H9 (cell line): ENCODE data around the gene YJU2. TPM values are rescaled to one million over a fixed set of nuclear protein-coding genes. Genes with fewer than 3 reads are reported as not detected.

ENCODE experiments used
- DNase-seq: peaks from one replicate; pipeline ENCODE4 v3.0.0-alpha.2; 2017
- H2AFZ ChIP-seq: one replicate; pipeline ENCODE4 v1.6.1; 2013; ENCODE audit warnings: mild to moderate bottlenecking, low read length, control low read depth, moderate library complexity
- H2AK5ac ChIP-seq: 2 replicates; pipeline ENCODE4 v1.6.1; 2013; ENCODE audit warnings: low read length, control low read depth, mixed read lengths; ENCODE audit not compliant: insufficient read length
- H2BK120ac ChIP-seq: one replicate; pipeline ENCODE4 v1.6.1; 2013; ENCODE audit warnings: low read depth, mild to moderate bottlenecking, low read length, control low read depth, inconsistent platforms; ENCODE audit not compliant: poor library complexity, severe bottlenecking
- H2BK12ac ChIP-seq: 2 replicates; pipeline ENCODE4 v1.6.1; 2013; ENCODE audit warnings: low read length, control low read depth, mixed read lengths, low read depth; ENCODE audit not compliant: insufficient read length
- H2BK15ac ChIP-seq: 2 replicates; pipeline ENCODE4 v1.6.1; 2013; ENCODE audit warnings: low read depth, low read length, control low read depth
- H2BK20ac ChIP-seq: one replicate; pipeline ENCODE4 v1.6.1; 2013; ENCODE audit warnings: low read depth, mild to moderate bottlenecking, low read length, control low read depth, inconsistent platforms; ENCODE audit not compliant: poor library complexity, severe bottlenecking
- H2BK5ac ChIP-seq: 2 replicates; pipeline ENCODE4 v1.6.1; 2013; ENCODE audit warnings: low read length, control low read depth, mixed read lengths; ENCODE audit not compliant: insufficient read length
- H3K14ac ChIP-seq: 2 replicates; pipeline ENCODE4 v1.6.1; 2013; ENCODE audit warnings: low read length, control low read depth; ENCODE audit not compliant: insufficient read depth
- H3K18ac ChIP-seq: 2 replicates; pipeline ENCODE4 v1.6.1; 2013; ENCODE audit warnings: low read depth, mild to moderate bottlenecking, mixed read lengths, low read length, control low read depth; ENCODE audit not compliant: insufficient read length
- H3K23ac ChIP-seq: 2 replicates; pipeline ENCODE4 v1.6.1; 2013; ENCODE audit warnings: low read length, control low read depth, mixed read lengths, low read depth; ENCODE audit not compliant: insufficient read length
- H3K23me2 ChIP-seq: 2 replicates; pipeline ENCODE4 v1.6.1; 2013; ENCODE audit warnings: low read depth, mild to moderate bottlenecking, mixed read lengths, low read length, control low read depth; ENCODE audit not compliant: insufficient read length, poor library complexity, severe bottlenecking
- H3K27ac ChIP-seq: 2 replicates; pipeline ENCODE4 v1.5.1; 2013; ENCODE audit warnings: low read length, control low read depth, mixed read lengths, low read depth; ENCODE audit not compliant: insufficient read length
- H3K27me3 ChIP-seq: 2 replicates; pipeline ENCODE4 v1.6.1; 2013; ENCODE audit warnings: low read length, control low read depth, inconsistent platforms; ENCODE audit not compliant: insufficient read depth
- H3K4ac ChIP-seq: 2 replicates; pipeline ENCODE4 v1.6.1; 2013; ENCODE audit warnings: low read depth, mild to moderate bottlenecking, control low read depth, inconsistent platforms, low read length, moderate library complexity
- H3K4me1 ChIP-seq: 2 replicates; pipeline ENCODE4 v1.6.1; 2013; ENCODE audit warnings: low read length, control low read depth, inconsistent platforms; ENCODE audit not compliant: insufficient read depth
- H3K4me2 ChIP-seq: 2 replicates; pipeline ENCODE4 v1.6.1; 2013; ENCODE audit warnings: low read length, control low read depth, mixed read lengths; ENCODE audit not compliant: insufficient read length, insufficient read depth
- H3K56ac ChIP-seq: 2 replicates; pipeline ENCODE4 v1.6.1; 2013; ENCODE audit warnings: low read depth, mild to moderate bottlenecking, mixed read lengths, low read length, control low read depth; ENCODE audit not compliant: insufficient read length
- H3K79me1 ChIP-seq: 2 replicates; pipeline ENCODE4 v1.6.1; 2013; ENCODE audit warnings: low read depth, mild to moderate bottlenecking, moderate library complexity, low read length, control low read depth, inconsistent platforms; ENCODE audit not compliant: insufficient read depth, poor library complexity, severe bottlenecking
- H3K79me2 ChIP-seq: 2 replicates; pipeline ENCODE4 v1.6.1; 2013; ENCODE audit warnings: low read length, control low read depth, inconsistent platforms; ENCODE audit not compliant: insufficient read depth
- H3K9ac ChIP-seq: 2 replicates; pipeline ENCODE4 v1.6.1; 2013; ENCODE audit warnings: low read length, control low read depth, mixed read lengths; ENCODE audit not compliant: insufficient read length; ENCODE audit errors: extremely low read depth
- H3K9me3 ChIP-seq: one replicate; pipeline ENCODE4 v1.6.1; 2013; ENCODE audit warnings: low read depth, low read length, inconsistent platforms; ENCODE audit not compliant: control insufficient read depth
- H3T11ph ChIP-seq: one replicate; pipeline ENCODE4 v1.6.1; 2013; ENCODE audit warnings: mild to moderate bottlenecking, low read length, control low read depth, inconsistent platforms
- H4K20me1 ChIP-seq: one replicate; pipeline ENCODE4 v1.6.1; 2013; ENCODE audit not compliant: control insufficient read depth, insufficient read length, insufficient read depth
- H4K5ac ChIP-seq: 2 replicates; pipeline ENCODE4 v1.6.1; 2013; ENCODE audit warnings: low read depth, mild to moderate bottlenecking, mixed read lengths, low read length, control low read depth; ENCODE audit not compliant: insufficient read length
- H4K8ac ChIP-seq: replicated peaks from 2 replicates; pipeline ENCODE4 v1.6.1; 2013; ENCODE audit warnings: low read length, control low read depth, mixed read lengths, low read depth; ENCODE audit not compliant: insufficient read length
- H4K91ac ChIP-seq: 2 replicates; pipeline ENCODE4 v1.6.1; 2013; ENCODE audit warnings: low read depth, mild to moderate bottlenecking, moderate library complexity, mixed read lengths, low read length, control low read depth; ENCODE audit not compliant: insufficient read length
- H3K27ac Mint-ChIP-seq, 3 experiments: 2 replicates in 2 of 3; 3 replicates in 1 of 3; pipeline ENCODE4 v1.8.0; 2020 to 2021; ENCODE audit warnings: mixed read lengths in 3 of 3, mild to moderate bottlenecking in 1 of 3, moderate library complexity in 1 of 3
- H3K27me3 Mint-ChIP-seq: 2 replicates; pipeline ENCODE4 v1.8.0; 2021; ENCODE audit warnings: low read depth, mild to moderate bottlenecking, moderate library complexity, mixed read lengths
- H3K36me3 Mint-ChIP-seq, 3 experiments: 2 replicates in 2 of 3; 3 replicates in 1 of 3; pipeline ENCODE4 v1.8.0; 2020 to 2021; ENCODE audit warnings: low read depth in 3 of 3, mixed read lengths in 3 of 3; ENCODE audit not compliant: insufficient read depth in 1 of 3
- H3K4me1 Mint-ChIP-seq, 2 experiments: 2 replicates each; pipeline ENCODE4 v1.8.0; 2020; ENCODE audit warnings: mixed read lengths in 2 of 2
- H3K4me3 Mint-ChIP-seq, 2 experiments: 2 replicates in 1 of 2; 3 replicates in 1 of 2; pipeline ENCODE4 v1.8.0; 2020 to 2021; ENCODE audit warnings: mild to moderate bottlenecking in 2 of 2, mixed read lengths in 2 of 2, moderate library complexity in 1 of 2
- H3K9me3 Mint-ChIP-seq, 2 experiments: 2 replicates in 1 of 2; 3 replicates in 1 of 2; pipeline ENCODE4 v1.8.0; 2020; ENCODE audit warnings: mild to moderate bottlenecking in 2 of 2, mixed read lengths in 2 of 2, moderate library complexity in 1 of 2
- CTCF ChIP-seq: fragments of 200-600 bp; sonication (generic); conservative IDR thresholded peaks from 3 replicates; pipeline ENCODE4 v1.8.0; 2021; ENCODE audit warnings: antibody characterized with exemption, mild to moderate bottlenecking
- WGBS: extraction: QIAGEN DNeasy Blood & Tissue Kit; methylation state at CpG from one replicate; pipeline ENCODE4 v1.1.7; 2013; ENCODE audit warnings: missing lambda C conversion rate, low lambda C conversion rate, mixed read lengths; ENCODE audit not compliant: insufficient read length; ENCODE audit errors: extremely low coverage; 5-methylcytosine and 5-hydroxymethylcytosine counted together
- total RNA-seq: library from RNA; stranded (reverse); gene quantifications from 2 replicates; pipeline ENCODE4 v1.2.1, GENCODE V29; 2021

The YJU2 gene
- total RNA-seq, 1 experiment from 2014 or later = 31.0 TPM

GRCh38 chr19:4284176-4284958 is 37.5 kb downstream of the YJU2 start:
- no peak overlapping the region for H3K4ac ChIP-seq
- TF ChIP-seq CTCF = no peak
- H3K23me2 ChIP-seq = peaks cover 8% of the 10 kb centered on the region
- Mint-ChIP-seq H3K9me3 (no peaks in the 10 kb centered on the region; a peak in 2 of 5 replicates), H3K36me3 (peaks cover 0 to 1% (median 0%) of the 10 kb centered on the region in 3 experiments; a peak in 1 of 7 replicates), H3K4me3 (peak overlapping the region; percentile 41 to 74), H3K4me1 (peaks cover 2 to 13% of the 10 kb centered on the region in 2 experiments), H3K27me3 (peaks cover 61% of the 10 kb centered on the region), H3K27ac (no peak overlapping the region; a peak in 1 of 7 replicates)
- no peaks in the 10 kb centered on the region for H3K79me2 ChIP-seq
- no peaks in the 10 kb centered on the region for H4K20me1 ChIP-seq
- no peak overlapping the region for H4K8ac ChIP-seq
- H2AFZ ChIP-seq = peak overlapping the region; percentile 93
- H3K14ac ChIP-seq = no peak overlapping the region
- no CpG with 5 or more reads among the region's 20 CpGs for WGBS
- H2BK20ac ChIP-seq = no peak overlapping the region
- no peak overlapping the region for H3K9ac ChIP-seq
- peak; percentile 94 for DNase-seq
- no peaks in the 10 kb centered on the region for H3K79me1 ChIP-seq
- no peak overlapping the region for H2AK5ac ChIP-seq
- H3K23ac ChIP-seq = no peak overlapping the region
- no peak overlapping the region for H3T11ph ChIP-seq
- no peak overlapping the region for H3K18ac ChIP-seq
- no peak overlapping the region for H2BK15ac ChIP-seq
- no peaks in the 10 kb centered on the region for H3K9me3 ChIP-seq
- no peaks in the 10 kb centered on the region; the same call in 1 of the 2 replicates for H3K4me1 ChIP-seq
- peaks cover 11% of the 10 kb centered on the region; the same call in 1 of the 2 replicates for H3K27me3 ChIP-seq
- H4K5ac ChIP-seq = no peak overlapping the region
- no peak overlapping the region for H3K27ac ChIP-seq
- H3K56ac ChIP-seq = no peak overlapping the region
- H2BK5ac ChIP-seq = no peak overlapping the region
- no peak overlapping the region for H2BK12ac ChIP-seq
- H3K4me2 ChIP-seq = peak overlapping the region; percentile 63
- H4K91ac ChIP-seq = no peak overlapping the region
- no peak overlapping the region for H2BK120ac ChIP-seq
